Epidermal melanocyte (primary cell): ENCODE data around the gene CRISP1.
"Not testable (repeated sequence)": the region's sequence is repeated elsewhere in the genome, so short reads cannot be mapped to it uniquely, and the experiment has no call there.

Experiments used
- DNase-seq: peaks from one replicate; pipeline ENCODE4 v3.0.0; 2011; ENCODE audit warnings: low spot score; ENCODE audit not compliant: insufficient read length

The CRISP1 gene

DNA sequence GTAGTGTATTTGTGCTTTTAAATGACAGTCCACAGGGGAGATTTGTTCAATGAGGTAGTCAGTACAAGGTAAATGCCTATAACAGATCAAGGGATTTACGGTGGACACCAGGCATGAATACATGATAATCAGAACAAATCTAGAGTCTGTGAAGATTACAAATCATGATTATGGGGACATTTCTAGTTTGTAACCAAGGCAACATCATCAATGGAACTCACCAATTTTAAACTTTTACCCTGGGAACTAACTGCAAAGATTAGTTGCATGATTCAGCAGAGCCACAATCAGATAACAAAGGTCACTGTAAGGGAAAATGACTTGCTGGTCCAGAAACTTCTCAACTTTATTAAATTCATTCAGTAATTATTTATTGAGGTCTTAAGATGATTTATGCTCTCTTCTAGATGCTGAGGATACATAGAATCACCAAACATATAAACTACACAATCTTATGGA, at the start of gene CRISP1:
CRISP1 (minus strand) TSS at position 51 of the 459 bp plus-strand sequence. CDS start 9,135 bp downstream, outside the sequence.
- DNase-seq: no peak

GRCh38 chr6:49915035-49915434, 48.7 kb upstream of the CRISP1 start:
- no peak for DNase-seq

DNA sequence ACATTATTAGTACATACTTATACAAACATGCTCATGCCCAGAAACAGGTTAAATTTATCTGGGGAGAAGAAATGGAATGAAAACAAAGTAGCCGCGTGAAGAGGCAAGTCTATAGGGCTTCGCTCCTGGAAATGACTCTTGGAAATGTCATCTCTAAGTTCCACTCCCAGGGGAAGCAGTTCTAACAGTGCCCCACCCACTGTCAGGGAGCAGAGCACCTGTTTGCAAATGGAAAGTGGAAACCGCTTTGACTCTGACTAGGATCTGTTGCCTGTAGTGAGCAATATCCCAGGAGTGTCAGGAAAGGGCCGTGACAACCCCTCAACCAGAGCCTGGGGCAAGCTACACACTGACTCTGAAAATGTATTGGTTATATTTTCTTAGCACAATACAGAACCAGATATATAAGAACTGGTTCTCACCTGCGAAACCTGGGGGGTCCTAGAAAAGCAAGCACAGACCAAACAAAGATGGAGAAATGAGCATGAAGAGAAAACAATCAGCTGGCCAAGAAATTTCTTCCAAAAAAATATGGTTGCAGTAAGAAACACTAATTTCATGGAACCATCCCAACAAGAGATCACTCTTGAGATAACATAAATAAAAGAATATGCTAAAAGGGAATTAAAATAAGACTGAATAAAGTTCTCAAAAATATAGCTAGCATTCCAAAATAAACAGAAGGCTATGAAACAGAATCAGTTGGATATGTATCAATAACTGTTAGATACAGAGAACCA, 47.5 kb upstream of the CRISP1 start:
- DNase-seq: no peak

- no peak for DNase-seq
Observed at GRCh38 chr6:49912196-49912595, 45.9 kb upstream of the CRISP1 start.

- DNase-seq: no peak
Observed at GRCh38 chr6:49911252-49911651, 44.9 kb upstream of the CRISP1 start.

DNA sequence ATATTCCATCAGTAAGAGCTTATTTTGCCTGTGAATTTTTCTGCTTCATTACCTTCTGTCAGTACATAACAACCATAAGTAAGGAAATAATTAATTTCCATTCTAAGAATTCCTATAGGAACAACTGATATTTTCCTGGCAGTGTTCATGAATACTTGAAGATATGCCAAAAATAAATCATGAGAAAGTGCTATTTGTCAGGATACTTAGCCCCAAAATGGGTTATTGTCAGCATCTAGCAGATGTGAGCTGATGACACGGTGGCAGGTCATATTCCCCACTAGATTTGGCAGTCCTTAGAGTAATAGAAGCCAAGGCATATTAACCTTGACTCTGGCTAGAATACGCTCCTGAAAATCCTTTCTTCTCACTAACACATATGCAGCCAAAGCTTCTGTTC, 43.2 kb upstream of the CRISP1 start:
- no peak for DNase-seq

DNA sequence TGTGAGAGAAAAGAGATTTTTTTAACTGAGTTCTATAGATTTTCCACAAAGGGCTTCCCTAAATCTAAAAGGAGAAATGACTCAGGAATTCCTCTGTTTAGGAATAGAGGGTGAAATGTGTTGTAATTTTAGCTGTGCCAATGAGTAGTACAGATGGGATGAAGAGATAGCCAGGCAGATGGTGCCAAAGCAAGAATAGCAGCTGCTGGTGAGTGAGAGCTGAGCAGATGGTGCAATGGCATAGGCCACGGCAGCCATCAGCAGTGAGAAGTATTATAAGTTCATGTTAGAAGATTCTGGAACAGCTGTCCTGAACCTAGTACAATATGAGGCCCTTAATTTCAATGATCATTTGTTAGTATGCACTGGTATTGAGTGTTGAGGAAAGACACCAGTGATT, 40.2 kb upstream of the CRISP1 start:
- DNase-seq: no peak

GRCh38 chr6:49905296-49905695, 39.0 kb upstream of the CRISP1 start:
- DNase-seq: no peak

GRCh38 chr6:49902856-49903255, 36.5 kb upstream of the CRISP1 start:
- no peak for DNase-seq

- no peak for DNase-seq
Observed at GRCh38 chr6:49898904-49899566, 32.7 kb upstream of the CRISP1 start.

GRCh38 chr6:49895553-49895952, 29.2 kb upstream of the CRISP1 start:
- not testable (repeated sequence) for DNase-seq

DNA sequence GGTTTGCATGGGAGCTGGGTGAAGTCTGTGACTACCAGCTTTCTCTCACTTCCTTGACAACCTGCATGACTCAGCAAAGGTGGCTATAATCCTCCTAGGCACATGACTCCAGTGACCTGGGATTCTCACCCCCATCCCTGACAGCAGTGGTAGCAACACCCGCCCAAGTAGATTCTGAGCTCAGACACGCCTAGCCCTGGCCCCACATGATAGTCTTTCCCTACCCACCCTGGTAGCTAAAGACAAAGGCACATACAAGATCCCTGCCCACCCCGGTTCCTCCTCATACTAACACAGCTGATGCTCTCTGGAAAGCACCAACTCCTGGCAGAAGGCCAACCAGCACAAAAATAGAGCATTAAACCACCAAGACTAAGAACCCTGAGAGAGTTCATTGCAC, 25.9 kb upstream of the CRISP1 start:
- no peak for DNase-seq

GRCh38 chr6:49890988-49891387, 24.7 kb upstream of the CRISP1 start:
- no peak for DNase-seq

GRCh38 chr6:49888742-49889431, 22.6 kb upstream of the CRISP1 start:
- no peak for DNase-seq

DNA sequence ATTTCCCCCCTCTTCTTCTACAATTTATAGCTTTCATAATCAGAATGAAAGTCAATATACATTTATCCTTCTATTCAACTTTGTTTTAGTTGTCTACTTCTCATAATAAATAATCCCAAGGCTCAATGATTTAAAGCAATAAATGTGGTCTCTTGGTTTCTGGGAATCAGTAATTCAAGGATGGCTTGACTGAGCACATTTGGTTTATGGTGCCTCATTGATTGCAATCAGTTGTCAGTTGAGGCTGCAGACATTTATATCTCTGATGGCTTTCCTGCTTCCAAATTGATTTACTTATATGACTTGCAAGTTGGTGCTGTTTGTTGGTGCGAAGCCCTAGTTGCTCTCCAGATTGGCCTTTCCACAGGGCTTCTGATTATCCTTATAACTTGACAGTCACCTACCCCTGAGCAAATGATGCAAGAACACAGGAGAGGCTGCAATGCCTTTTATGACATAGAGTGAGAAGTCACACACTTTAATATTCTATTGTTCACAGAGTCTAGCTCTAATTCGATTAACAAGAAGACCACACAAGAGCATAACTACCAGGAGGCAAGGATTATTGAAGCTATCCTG, 2.7 kb upstream of the CRISP1 start:
- DNase-seq: no peak

- no peak for DNase-seq
Observed at GRCh38 chr6:49856282-49856681, 10.1 kb downstream of the CRISP1 start.

DNA sequence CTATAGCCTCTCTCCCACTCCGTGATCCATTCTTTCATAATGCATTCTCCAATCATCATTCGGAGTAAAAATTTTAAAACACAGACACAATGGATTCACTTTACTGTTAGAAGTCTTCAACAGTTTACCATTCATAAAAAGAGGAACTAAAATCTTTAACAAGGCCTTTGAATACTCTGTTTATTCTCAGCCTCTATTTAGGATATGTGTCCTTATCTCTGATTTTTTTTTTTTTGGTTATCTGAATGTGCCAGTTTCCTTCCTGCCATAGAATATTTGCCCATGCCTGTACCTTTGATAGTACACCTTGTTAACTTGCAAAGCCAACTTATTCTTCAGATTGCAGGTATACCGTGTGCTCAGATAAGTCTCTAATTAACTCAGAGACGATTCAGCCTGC, 11.1 kb downstream of the CRISP1 start:
- no peak for DNase-seq

- DNase-seq: no peak
Observed at GRCh38 chr6:49852975-49853374, 13.4 kb downstream of the CRISP1 start.

- peak; percentile 17 for DNase-seq
Observed at GRCh38 chr6:49849213-49849907, 17.0 kb downstream of the CRISP1 start.

DNA sequence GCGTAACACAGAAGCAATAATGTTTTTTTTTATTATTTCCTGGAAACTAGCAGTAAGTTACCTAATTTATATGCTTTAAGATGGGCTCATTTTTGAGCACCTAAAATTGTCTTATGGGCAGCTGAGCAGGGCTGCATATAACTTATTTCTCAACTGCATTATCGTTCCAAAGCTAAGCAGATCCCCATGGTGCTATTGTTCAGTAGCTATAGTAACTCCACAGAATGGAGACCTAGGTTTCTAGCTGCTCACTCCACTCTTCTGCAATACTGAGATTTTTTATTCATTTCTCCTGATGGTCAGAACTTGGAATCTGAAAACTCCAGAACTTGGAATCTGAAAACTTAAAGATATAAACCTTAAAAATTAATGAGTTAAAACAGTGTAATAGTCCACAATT, 18.7 kb downstream of the CRISP1 start:
- DNase-seq: no peak

- DNase-seq: no peak
Observed at GRCh38 chr6:49847014-49847413, 19.3 kb downstream of the CRISP1 start.
